AG10803 (cell line): ENCODE results near the gene ALOXE3.

Source experiments
- DNase-seq: peaks from one replicate; pipeline ENCODE4 v3.0.0; 2010; ENCODE audit warnings: low read depth
- H3K4me3 ChIP-seq: 2 replicates; pipeline ENCODE4 v1.5.1; 2011; ENCODE audit warnings: mild to moderate bottlenecking, low read length, control low read depth
- TF ChIP-seq, protein P1 (sequence below): conservative IDR thresholded peaks from 2 replicates; pipeline ENCODE4 v1.5.1; 2011; ENCODE audit warnings: mild to moderate bottlenecking, low read length, control low read depth, inconsistent platforms

Gene ALOXE3

DNA sequence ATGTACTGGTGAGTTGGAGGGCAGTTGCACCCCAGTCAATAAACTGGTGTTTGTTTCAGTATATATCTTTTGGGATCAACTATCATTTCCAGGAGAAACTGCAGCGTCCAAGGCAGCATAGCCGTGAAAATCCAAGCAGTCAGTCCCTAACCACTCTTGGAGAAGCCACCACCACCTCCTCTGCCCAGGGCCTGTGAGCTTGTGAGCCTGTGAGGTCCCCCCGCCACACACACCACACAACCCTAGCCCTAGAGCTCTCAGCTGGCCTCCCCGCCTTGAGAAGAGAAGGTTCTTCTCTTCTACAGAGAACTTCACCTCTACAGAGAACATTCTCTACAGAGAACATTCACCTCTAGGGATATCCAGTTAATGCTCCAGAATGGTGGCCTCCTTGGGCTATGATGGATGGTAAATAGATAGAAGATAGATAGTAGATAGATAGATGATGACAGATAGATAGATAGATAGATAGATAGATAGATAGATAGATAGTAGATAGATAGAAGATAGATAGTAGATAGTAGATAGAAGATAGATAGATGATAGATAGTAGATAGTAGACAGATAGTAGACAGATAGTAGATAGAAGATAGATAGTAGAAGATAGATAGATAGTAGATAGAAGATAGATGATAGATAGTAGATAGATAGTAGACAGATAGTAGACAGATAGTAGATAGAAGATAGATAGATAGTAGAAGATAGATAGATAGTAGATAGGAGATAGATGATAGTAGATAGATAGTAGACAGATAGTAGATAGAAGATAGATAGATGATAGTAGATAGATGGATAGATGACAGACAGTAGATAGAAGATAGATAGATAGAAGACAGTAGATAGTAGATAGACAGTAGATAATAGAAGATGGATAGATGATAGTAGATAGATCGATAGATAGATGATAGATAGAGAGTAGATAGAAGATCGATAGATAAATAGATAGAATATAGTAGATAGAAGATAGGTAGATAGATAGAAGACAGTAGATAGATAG lies 65.8 kb downstream of the ALOXE3 start:
- TF ChIP-seq, protein P1, sequence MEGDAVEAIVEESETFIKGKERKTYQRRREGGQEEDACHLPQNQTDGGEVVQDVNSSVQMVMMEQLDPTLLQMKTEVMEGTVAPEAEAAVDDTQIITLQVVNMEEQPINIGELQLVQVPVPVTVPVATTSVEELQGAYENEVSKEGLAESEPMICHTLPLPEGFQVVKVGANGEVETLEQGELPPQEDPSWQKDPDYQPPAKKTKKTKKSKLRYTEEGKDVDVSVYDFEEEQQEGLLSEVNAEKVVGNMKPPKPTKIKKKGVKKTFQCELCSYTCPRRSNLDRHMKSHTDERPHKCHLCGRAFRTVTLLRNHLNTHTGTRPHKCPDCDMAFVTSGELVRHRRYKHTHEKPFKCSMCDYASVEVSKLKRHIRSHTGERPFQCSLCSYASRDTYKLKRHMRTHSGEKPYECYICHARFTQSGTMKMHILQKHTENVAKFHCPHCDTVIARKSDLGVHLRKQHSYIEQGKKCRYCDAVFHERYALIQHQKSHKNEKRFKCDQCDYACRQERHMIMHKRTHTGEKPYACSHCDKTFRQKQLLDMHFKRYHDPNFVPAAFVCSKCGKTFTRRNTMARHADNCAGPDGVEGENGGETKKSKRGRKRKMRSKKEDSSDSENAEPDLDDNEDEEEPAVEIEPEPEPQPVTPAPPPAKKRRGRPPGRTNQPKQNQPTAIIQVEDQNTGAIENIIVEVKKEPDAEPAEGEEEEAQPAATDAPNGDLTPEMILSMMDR, result no peak
- DNase-seq, result no peak
- no peak overlapping the region for H3K4me3 ChIP-seq

DNA sequence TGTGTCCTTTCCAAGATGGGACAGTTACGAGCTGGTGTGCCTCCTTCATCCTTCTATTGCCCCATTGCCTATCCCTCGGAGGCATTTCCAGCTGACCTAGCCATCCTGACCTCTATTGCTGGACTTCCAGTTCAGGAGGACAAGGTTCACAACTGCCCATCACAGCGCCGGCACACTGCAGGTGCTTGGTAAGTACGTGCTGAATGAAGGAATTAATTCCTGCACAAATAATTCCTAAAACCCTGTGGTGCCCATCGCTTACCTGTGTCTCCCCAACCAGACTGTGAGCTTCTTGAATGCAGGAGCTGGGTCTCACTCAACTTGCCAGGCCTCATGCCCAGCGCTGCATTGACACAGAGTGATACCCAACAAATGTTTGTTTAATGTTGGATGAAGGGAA lies 66.5 kb downstream of the ALOXE3 start:
- no peak for DNase-seq
- TF ChIP-seq, protein P1, result no peak
- H3K4me3 ChIP-seq, result no peak overlapping the region

DNA sequence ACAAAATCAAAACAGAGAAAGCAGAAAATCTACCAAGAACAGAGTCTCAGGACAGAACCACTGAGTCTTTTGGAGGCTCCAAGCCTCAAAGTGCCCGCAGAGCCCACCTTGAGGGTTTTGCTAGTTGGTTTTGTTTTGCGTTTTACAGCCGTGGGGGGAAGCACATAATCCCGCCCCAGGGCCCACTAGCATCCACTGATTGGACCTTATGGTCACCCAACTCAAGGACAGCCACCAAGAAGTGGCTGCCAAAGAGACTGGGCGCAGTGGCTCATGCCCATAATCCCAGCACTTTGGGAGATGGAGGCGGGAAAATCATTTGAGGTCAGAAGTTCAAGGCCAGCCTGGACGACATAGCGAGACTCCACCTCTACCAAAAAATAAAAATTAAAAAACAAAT lies 69.6 kb downstream of the ALOXE3 start:
- H3K4me3 ChIP-seq, result no peak overlapping the region
- DNase-seq, result no peak
- TF ChIP-seq, protein P1, result no peak

DNA sequence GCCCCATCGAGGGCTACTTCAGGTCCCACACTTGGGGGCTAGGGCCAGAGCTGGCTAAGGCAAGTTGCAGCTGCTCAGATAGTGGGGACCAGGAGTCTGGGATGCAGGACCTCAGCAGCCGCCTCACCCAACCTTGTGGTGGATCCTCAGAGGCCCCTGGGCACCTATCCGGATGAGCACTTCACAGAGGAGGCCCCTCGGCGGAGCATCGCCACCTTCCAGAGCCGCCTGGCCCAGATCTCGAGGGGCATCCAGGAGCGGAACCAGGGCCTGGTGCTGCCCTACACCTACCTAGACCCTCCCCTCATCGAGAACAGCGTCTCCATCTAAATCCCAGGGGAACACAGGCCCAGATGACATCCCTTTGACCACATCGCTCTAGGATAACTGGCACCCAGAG lies 70.1 kb downstream of the ALOXE3 start:
- TF ChIP-seq, protein P1, result no peak
- no peak for DNase-seq
- H3K4me3 ChIP-seq, result no peak overlapping the region

DNA sequence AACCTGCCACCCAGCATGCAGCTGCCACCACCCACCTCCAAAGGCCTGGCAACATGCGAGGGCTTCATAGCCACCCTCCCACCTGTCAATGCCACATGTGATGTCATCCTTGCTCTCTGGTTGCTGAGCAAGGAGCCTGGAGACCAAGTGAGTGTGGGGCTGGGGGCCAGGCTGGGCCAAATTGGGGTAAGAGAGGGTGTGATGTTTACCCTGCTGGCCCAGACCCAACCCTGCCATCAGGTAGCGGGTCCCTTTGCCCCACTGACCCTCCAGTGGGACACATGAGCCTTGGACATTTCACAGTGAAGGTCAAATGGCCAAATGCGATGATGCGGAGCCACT lies 70.6 kb downstream of the ALOXE3 start:
- TF ChIP-seq, protein P1, result no peak
- H3K4me3 ChIP-seq, result no peak overlapping the region
- no peak for DNase-seq

DNA sequence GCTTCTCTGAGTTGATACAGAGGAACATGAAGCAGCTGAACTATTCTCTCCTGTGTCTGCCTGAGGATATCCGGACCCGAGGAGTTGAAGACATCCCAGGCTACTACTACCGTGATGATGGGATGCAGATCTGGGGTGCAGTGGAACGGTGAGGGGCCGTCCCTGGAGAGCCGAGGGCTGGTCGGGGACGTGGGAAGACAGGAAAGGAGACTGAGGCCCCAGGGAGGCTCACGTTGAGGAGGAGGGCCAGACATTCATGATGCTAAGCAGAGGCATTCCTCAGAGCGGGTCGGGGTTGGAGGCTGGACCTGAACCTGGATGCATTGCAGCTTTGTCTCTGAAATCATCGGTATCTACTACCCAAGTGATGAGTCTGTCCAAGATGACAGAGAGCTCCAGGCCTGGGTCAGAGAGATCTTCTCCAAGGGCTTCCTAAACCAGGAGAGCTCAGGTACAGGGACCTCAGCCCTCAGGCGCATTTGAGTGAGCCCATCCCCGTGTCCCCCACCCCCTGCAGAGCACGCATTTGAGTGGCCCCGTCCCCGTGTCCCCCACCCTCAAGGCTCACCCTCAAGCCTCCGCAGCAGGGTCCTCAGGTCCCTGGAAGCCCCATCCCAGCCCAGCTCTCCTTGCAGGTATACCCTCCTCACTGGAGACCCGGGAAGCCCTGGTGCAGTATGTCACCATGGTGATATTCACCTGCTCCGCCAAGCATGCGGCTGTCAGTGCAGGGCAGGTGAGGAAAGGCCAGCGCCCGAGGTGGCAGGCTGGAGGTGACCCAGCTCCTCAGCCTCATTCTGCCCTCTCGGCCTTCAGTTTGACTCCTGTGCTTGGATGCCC lies 71.2 kb downstream of the ALOXE3 start:
- TF ChIP-seq, protein P1, result no peak
- DNase-seq, result no peak

More for the DNA sequence above, 71.2 kb downstream of the ALOXE3 start:
- no peak overlapping the region for H3K4me3 ChIP-seq
